EL (cell line): ENCODE results near the gene GMPR.
"Not testable (repeated sequence)": the region's sequence is repeated elsewhere in the genome, so short reads cannot be mapped to it uniquely, and the experiment has no call there.

Experiments used
- DNase-seq: peaks from one replicate; pipeline ENCODE4 v3.0.0-alpha.2; 2016

Gene GMPR

GRCh38 chr6:16238057-16238962, at the start of gene GMPR:
Gene GMPR (plus strand): TSS chr6:16238587. CDS start chr6:16238694, 107 bp downstream.
- DNase-seq, result peak; percentile 78

GRCh38 chr6:16190214-16190613, 48.2 kb upstream of the GMPR start:
- no peak for DNase-seq

GRCh38 chr6:16196260-16196983, 42.0 kb upstream of the GMPR start:
- no peak for DNase-seq

GRCh38 chr6:16196984-16197546, 41.3 kb upstream of the GMPR start:
- no peak for DNase-seq

GRCh38 chr6:16198061-16198705, 40.2 kb upstream of the GMPR start:
- DNase-seq, result no peak

- DNase-seq, result no peak
These were observed 38.6 kb upstream of the GMPR start for GRCh38 chr6:16199804-16200203.

GRCh38 chr6:16200321-16200883, 38.0 kb upstream of the GMPR start:
- DNase-seq, result no peak

GRCh38 chr6:16201706-16202105, 36.7 kb upstream of the GMPR start:
- no peak for DNase-seq

GRCh38 chr6:16204653-16205376, 33.6 kb upstream of the GMPR start:
- no peak for DNase-seq

- DNase-seq, result peak; percentile 92
These were observed 32.8 kb upstream of the GMPR start for GRCh38 chr6:16205377-16206144.

- DNase-seq, result peak; percentile 86
These were observed 31.8 kb upstream of the GMPR start for GRCh38 chr6:16206595-16207037.

GRCh38 chr6:16208989-16209388, 29.4 kb upstream of the GMPR start:
- no peak for DNase-seq

GRCh38 chr6:16209539-16209938, 28.8 kb upstream of the GMPR start:
- no peak for DNase-seq

GRCh38 chr6:16212276-16212675, 26.1 kb upstream of the GMPR start:
- no peak for DNase-seq

- no peak for DNase-seq
These were observed 21.8 kb upstream of the GMPR start for GRCh38 chr6:16216501-16217155.

GRCh38 chr6:16217156-16217721, 21.1 kb upstream of the GMPR start:
- DNase-seq, result no peak

GRCh38 chr6:16222826-16223225, 15.6 kb upstream of the GMPR start:
- DNase-seq, result no peak

GRCh38 chr6:16223362-16223761, 15.0 kb upstream of the GMPR start:
- DNase-seq, result no peak

- no peak for DNase-seq
These were observed 14.0 kb upstream of the GMPR start for GRCh38 chr6:16224409-16224808.

- not testable (repeated sequence) for DNase-seq
These were observed 13.2 kb upstream of the GMPR start for GRCh38 chr6:16225062-16225731.
